PFSK-1 (cell line): ENCODE results near the gene TBCE.

Experiments used
- POLR2AphosphoS5 ChIP-seq: IDR thresholded peaks from 2 replicates; pipeline ENCODE4 v1.6.1; 2012; ENCODE audit warnings: low read depth, mild to moderate bottlenecking, control low read depth, low read length, moderate library complexity
- REST ChIP-seq, 2 experiments: IDR thresholded peaks; 2 replicates each; pipeline versions ENCODE4 v1.6.1 to v1.8.0; 2011 to 2012; ENCODE audit warnings: low read depth in 2 of 2, low read length in 2 of 2, control low read depth in 1 of 2, inconsistent platforms in 1 of 2, mild to moderate bottlenecking in 1 of 2, moderate library complexity in 1 of 2; ENCODE audit not compliant: insufficient read depth in 1 of 2
- SIN3A ChIP-seq: IDR thresholded peaks from 2 replicates; pipeline ENCODE4 v1.6.1; 2012; ENCODE audit warnings: mild to moderate bottlenecking, low read length, moderate library complexity, borderline replicate concordance; ENCODE audit not compliant: insufficient read depth

DNA sequence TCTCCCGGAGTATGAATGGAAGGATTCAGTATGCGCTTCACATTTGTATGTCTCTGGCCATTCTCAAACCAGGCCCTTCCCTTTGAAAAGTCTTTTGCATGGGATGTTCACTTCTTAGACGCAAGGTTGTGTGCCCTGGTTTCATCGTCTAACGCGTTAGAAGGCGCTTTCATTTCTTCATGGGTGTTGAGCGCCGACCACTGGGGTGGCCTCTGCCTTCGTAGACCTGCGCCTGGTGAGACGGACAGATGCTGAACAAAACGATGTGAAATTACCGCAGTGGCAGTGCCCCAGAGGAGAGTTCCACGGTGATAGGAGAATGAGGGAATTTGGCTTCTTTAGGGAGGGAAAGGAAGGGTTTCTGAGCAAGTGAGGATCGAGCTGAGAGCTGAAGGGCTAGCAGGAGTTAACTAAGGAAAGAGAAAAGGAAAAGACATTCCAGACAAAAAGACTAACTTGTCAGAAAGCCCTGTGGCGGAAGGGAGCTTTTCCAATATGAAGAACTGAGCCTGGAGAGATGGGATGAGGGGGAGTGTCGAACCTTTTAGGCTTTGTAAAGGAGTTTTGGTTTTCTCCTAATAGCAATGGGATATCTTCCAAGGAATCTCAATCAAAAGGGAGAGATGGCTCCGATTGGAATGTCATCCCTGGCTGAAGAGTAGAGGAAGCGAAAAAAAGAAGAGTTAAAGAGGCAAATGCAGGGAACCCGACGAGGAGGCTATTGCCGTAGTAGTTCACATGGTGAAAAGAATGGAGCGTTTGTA lies 37.9 kb upstream of the TBCE start:
- no peak for TF ChIP-seq SIN3A
- no peak; the same call in 1 of the 2 replicates for TF ChIP-seq POLR2AphosphoS5
- no peak for TF ChIP-seq REST (IDR thresholded peaks at IDR 0.05; ENCODE audit: insufficient read depth in 1 of 2, low read depth in 2 of 2, low read length in 2 of 2)
